Liver (tissue), 2 donors: Measurements from ENCODE around the gene COL5A1.

Experiments used
- EGR1 ChIP-seq, 2 donors: IDR thresholded peaks; 2 replicates each; pipeline ENCODE4 v1.6.1; 2016 to 2018; ENCODE audit warnings: antibody characterized with exemption in 2 of 2, low read depth in 2 of 2
- YY1 ChIP-seq: IDR thresholded peaks from 2 replicates; pipeline ENCODE4 v1.6.1; 2016; ENCODE audit warnings: antibody characterized with exemption, mild to moderate bottlenecking
- donor health status: healthy.

GRCh38 chr9:134863306-134863902 lies 221.8 kb downstream of the COL5A1 start:
- TF ChIP-seq YY1 (no peak), EGR1 (IDR thresholded peaks at IDR 0.05; ENCODE audit: low read depth in 2 of 2) (no peak)
